GM12878 (cell line): Measurements from ENCODE around the gene TMEM254. TPM values are rescaled to one million over a fixed set of nuclear protein-coding genes. Genes with fewer than 3 reads are reported as not detected.

Experiments used
- polyA plus RNA-seq, 11 experiments: library from polyadenylated mRNA; depleted of rRNA in 4 of 11; unstranded in 6 of 11; stranded (reverse) in 5 of 11; fragments of >200 nt; fragmentation: Nextera tagmentation in 4 of 11; fragmentation: Illumina TruSeq in 1 of 11; extraction: Ambion mirVana in 4 of 11; extraction: Trizol in 1 of 11; gene quantifications; 1 replicate in 1 of 11; 2 replicates in 10 of 11; pipeline versions ENCODE4 v1.2.1 to v1.2.3, GENCODE V29; 2011 to 2016; ENCODE audit warnings: inconsistent platforms in 2 of 11, missing spikeins in 2 of 11, low read depth in 1 of 11
- total RNA-seq, 4 experiments: library from RNA; depleted of rRNA in 3 of 4; stranded (reverse); fragments of >200 nt in 3 of 4; fragmentation: Illumina TruSeq in 1 of 4; extraction: Trizol in 1 of 4; gene quantifications; 2 replicates each; pipeline versions ENCODE4 v1.2.1 to v1.2.3, GENCODE V29; 2013 to 2021

TMEM254 gene
- total and polyA plus RNA-seq, 10 of the 15 experiments (the other 5 are each of a cell fraction or from before 2014, with no cell fraction given), result 5.6 to 29.0 (median 13.1) TPM

Other genes starting within 250 kb of the TMEM254 start
- not detected in 2 replicates for gene SFTPD, start 129.6 kb upstream of the TMEM254 start, total RNA-seq (2014; rRNA removed)
- gene SFTPD, start 129.6 kb upstream of the TMEM254 start, total RNA-seq (2014; rRNA removed; fragmentation: Illumina TruSeq; extraction: Trizol), result not detected in 2 replicates
- gene SFTPD, start 129.6 kb upstream of the TMEM254 start, total RNA-seq (2021), result 0.24 and 0.31 TPM in 2 replicates
- gene SFTPD, start 129.6 kb upstream of the TMEM254 start, polyA plus RNA-seq (2011; rRNA removed), result not detected in 2 replicates
- not detected in 2 replicates for gene SFTPD, start 129.6 kb upstream of the TMEM254 start, polyA plus RNA-seq (2014; fragmentation: Illumina TruSeq; extraction: Trizol)
- gene SFTPD, start 129.6 kb upstream of the TMEM254 start, polyA plus RNA-seq (2014; fragmentation: Nextera tagmentation; extraction: Ambion mirVana), result not detected
- gene SFTPD, start 129.6 kb upstream of the TMEM254 start, polyA plus RNA-seq (2014; rRNA removed), result not detected in 2 replicates
- gene SFTPD, start 129.6 kb upstream of the TMEM254 start, polyA plus RNA-seq (2016; fragmentation: Nextera tagmentation; extraction: Ambion mirVana), result not detected
- not detected in 2 replicates for gene PLAC9, start 54.1 kb downstream of the TMEM254 start, total RNA-seq (2014; rRNA removed)
- gene PLAC9, start 54.1 kb downstream of the TMEM254 start, total RNA-seq (2014; rRNA removed; fragmentation: Illumina TruSeq; extraction: Trizol), result not detected in 2 replicates
- not detected in 2 replicates for gene PLAC9, start 54.1 kb downstream of the TMEM254 start, total RNA-seq (2021)
- not detected in 2 replicates for gene PLAC9, start 54.1 kb downstream of the TMEM254 start, polyA plus RNA-seq (2011; rRNA removed)
- gene PLAC9, start 54.1 kb downstream of the TMEM254 start, polyA plus RNA-seq (2014; fragmentation: Illumina TruSeq; extraction: Trizol), result not detected in 2 replicates
- not detected for gene PLAC9, start 54.1 kb downstream of the TMEM254 start, polyA plus RNA-seq (2014; fragmentation: Nextera tagmentation; extraction: Ambion mirVana)
- not detected in 2 replicates for gene PLAC9, start 54.1 kb downstream of the TMEM254 start, polyA plus RNA-seq (2014; rRNA removed)
- not detected for gene PLAC9, start 54.1 kb downstream of the TMEM254 start, polyA plus RNA-seq (2016; fragmentation: Nextera tagmentation; extraction: Ambion mirVana)
- gene ANXA11, start 126.9 kb downstream of the TMEM254 start, total RNA-seq (2014; rRNA removed), result 53.1 and 64.8 TPM in 2 replicates
- gene ANXA11, start 126.9 kb downstream of the TMEM254 start, total RNA-seq (2014; rRNA removed; fragmentation: Illumina TruSeq; extraction: Trizol), result 66.4 and 70.7 TPM in 2 replicates
- 100 and 104 TPM in 2 replicates for gene ANXA11, start 126.9 kb downstream of the TMEM254 start, total RNA-seq (2021)
- gene ANXA11, start 126.9 kb downstream of the TMEM254 start, polyA plus RNA-seq (2011; rRNA removed), result 126 and 129 TPM in 2 replicates
- gene ANXA11, start 126.9 kb downstream of the TMEM254 start, polyA plus RNA-seq (2014; fragmentation: Illumina TruSeq; extraction: Trizol), result 94.2 and 117 TPM in 2 replicates
- 10 to 100 TPM; 25.0 to 67.7 TPM for gene ANXA11, start 126.9 kb downstream of the TMEM254 start, polyA plus RNA-seq (2014; fragmentation: Nextera tagmentation; extraction: Ambion mirVana)
- 57.0 and 61.4 TPM in 2 replicates for gene ANXA11, start 126.9 kb downstream of the TMEM254 start, polyA plus RNA-seq (2014; rRNA removed)
- 10 to 100 TPM; 73.7 to 80.5 TPM for gene ANXA11, start 126.9 kb downstream of the TMEM254 start, polyA plus RNA-seq (2016; fragmentation: Nextera tagmentation; extraction: Ambion mirVana)
- gene MAT1A, start 211.0 kb downstream of the TMEM254 start, total RNA-seq (2014; rRNA removed), result not detected in 2 replicates
- not detected in 2 replicates for gene MAT1A, start 211.0 kb downstream of the TMEM254 start, total RNA-seq (2014; rRNA removed; fragmentation: Illumina TruSeq; extraction: Trizol)
- gene MAT1A, start 211.0 kb downstream of the TMEM254 start, total RNA-seq (2021), result 0.23 and 0.29 TPM in 2 replicates
- gene MAT1A, start 211.0 kb downstream of the TMEM254 start, polyA plus RNA-seq (2011; rRNA removed), result not detected in 2 replicates
- not detected in 2 replicates for gene MAT1A, start 211.0 kb downstream of the TMEM254 start, polyA plus RNA-seq (2014; fragmentation: Illumina TruSeq; extraction: Trizol)
- not detected for gene MAT1A, start 211.0 kb downstream of the TMEM254 start, polyA plus RNA-seq (2014; fragmentation: Nextera tagmentation; extraction: Ambion mirVana)
- not detected in 2 replicates for gene MAT1A, start 211.0 kb downstream of the TMEM254 start, polyA plus RNA-seq (2014; rRNA removed)
- gene MAT1A, start 211.0 kb downstream of the TMEM254 start, polyA plus RNA-seq (2016; fragmentation: Nextera tagmentation; extraction: Ambion mirVana), result not detected